HG03432 (cell line): ENCODE results near the gene MEGF8.

Experiments used
- ATAC-seq: cut with Tn5 transposase; IDR thresholded peaks from one replicate; pipeline ENCODE4 v1.9.1; 2021; ENCODE audit warnings: mild to moderate bottlenecking, moderate library complexity; ENCODE audit not compliant: unreplicated experiment

The MEGF8 gene

DNA sequence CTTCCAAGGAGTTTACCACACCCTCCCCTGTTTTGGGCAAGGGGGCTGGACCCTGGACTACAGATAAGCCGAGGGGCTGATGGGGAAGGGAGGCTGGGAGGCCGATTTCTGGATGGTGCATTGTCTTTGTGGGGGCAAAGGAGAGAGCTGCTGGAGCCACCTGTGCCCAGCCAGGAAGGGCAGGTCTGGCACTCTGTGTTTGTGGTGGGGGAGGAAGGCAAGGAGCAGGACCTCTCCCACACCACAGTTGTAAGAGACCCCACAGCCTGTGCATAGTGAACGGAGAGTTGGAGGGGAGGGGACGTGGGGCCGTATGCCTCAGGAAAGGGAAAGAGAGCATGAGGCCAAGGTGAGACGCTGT lies 39.5 kb upstream of the MEGF8 start:
- ATAC-seq, result no peak

- no peak for ATAC-seq
Measured at GRCh38 chr19:42286349-42287016, 39.0 kb upstream of the MEGF8 start.

DNA sequence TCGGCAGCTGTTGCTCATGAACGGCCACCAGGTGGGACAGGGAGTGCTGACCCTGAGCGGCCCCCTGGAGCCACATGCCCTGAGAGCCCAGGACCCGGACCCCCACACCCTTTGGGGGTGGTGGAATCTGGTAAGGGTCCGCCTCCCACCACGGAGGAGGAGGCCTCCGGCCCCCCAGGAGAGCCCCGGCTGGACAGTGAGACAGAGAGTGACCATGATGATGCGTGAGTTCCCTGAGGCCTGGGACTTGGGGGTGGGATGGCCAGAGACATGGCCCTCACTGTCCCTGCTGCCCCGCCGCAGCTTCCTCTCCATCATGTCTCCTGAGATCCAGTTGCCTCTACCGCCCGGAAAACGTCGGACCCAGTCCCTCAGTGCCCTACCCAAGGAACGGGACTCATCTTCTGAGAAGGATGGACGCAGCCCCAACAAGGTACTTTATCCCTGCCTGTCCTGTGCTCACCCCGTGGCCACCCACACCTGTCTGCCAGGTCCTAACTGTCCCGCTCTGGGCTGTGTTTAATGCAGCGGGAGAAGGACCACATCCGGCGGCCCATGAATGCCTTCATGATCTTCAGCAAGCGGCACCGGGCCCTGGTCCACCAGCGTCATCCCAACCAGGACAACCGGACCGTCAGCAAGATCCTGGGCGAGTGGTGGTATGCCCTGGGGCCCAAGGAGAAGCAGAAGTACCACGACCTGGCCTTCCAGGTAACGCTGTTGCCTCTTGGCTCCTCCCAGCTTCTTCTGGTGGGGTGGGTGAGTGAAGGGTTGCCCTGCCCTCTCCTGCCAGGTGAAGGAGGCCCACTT lies 38.2 kb upstream of the MEGF8 start:
- ATAC-seq, result no peak

DNA sequence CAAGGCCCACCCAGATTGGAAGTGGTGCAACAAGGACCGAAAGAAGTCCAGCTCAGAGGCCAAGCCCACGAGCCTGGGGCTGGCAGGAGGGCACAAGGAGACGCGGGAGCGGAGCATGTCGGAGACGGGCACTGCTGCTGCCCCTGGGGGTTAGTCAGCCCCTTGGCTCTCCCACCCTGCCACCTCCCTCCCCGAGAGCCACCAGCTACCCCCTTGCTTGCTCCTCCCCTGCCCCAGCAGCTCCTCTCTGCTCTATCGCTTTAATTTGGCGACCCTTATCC lies 37.7 kb upstream of the MEGF8 start:
- no peak for ATAC-seq

- ATAC-seq, result no peak
Measured at GRCh38 chr19:42288387-42288786, 37.0 kb upstream of the MEGF8 start.

GRCh38 chr19:42288881-42289555 lies 36.4 kb upstream of the MEGF8 start:
- ATAC-seq, result no peak

DNA sequence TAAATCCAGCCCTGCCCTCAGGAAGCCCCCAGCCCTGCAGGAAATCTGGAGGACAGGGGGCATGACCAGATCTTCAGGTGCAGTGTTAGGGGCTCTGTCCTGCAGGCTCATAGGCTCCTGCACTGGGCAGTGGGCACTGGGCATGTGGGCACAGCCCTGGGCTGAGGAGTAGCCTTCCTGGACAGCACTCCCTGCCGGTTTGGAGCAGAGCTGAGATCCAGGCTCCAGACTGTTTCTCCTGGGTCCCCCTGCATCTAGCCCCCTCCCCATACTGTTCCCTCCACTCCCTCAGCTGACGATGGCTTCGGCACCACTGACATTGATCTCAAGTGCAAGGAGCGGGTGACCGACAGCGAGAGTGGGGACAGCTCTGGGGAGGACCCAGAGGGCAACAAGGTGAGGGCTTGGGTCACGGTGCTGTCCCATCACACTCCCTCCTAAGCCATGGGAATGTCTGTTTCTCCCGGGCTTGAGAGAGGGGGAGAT lies 35.8 kb upstream of the MEGF8 start:
- no peak for ATAC-seq

DNA sequence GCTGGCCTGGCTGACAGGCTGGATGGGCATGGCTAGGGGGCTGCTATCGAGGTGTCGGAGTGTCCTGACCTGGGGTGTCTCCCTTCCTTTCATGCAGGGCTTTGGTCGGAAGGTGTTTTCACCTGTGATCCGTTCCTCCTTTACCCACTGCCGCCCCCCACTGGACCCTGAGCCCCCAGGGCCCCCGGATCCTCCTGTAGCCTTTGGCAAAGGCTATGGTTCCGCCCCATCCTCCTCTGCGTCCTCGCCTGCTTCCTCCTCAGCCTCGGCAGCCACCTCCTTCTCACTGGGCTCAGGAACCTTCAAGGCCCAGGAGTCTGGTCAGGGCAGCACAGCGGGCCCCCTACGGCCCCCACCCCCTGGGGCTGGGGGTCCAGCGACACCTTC lies 35.3 kb upstream of the MEGF8 start:
- no peak for ATAC-seq

GRCh38 chr19:42290523-42291434 lies 34.7 kb upstream of the MEGF8 start:
- no peak for ATAC-seq

GRCh38 chr19:42291435-42291810 lies 34.0 kb upstream of the MEGF8 start:
- ATAC-seq, result no peak

- no peak for ATAC-seq
Measured at GRCh38 chr19:42292042-42292960, 33.1 kb upstream of the MEGF8 start.

- no peak for ATAC-seq
Measured at GRCh38 chr19:42292963-42293362, 32.5 kb upstream of the MEGF8 start.

GRCh38 chr19:42293540-42293939 lies 31.9 kb upstream of the MEGF8 start:
- no peak for ATAC-seq

- no peak for ATAC-seq
Measured at GRCh38 chr19:42293948-42294347, 31.5 kb upstream of the MEGF8 start.

GRCh38 chr19:42294471-42295137 lies 30.8 kb upstream of the MEGF8 start:
- ATAC-seq, result no peak

DNA sequence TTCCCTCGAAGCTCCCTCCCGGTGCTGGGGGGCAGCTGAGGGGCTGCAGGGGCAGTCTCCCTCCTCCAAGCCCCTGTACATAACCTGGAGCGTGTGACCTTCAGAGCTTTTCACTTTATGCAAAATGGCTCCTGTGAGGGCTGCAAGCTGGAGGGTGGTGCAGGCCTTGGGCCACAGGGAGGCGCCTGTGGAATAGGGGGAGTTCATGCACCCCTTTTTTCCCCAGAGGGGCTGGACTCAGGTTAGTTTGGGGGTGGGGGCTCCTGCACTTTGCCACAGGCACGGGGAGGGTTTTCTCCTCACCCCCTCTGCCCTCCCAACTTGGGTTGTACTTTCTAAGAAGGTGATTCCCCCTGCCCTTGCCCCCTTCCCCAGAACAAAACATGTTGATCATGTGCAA lies 30.1 kb upstream of the MEGF8 start:
- no peak for ATAC-seq

- no peak for ATAC-seq
Measured at GRCh38 chr19:42295831-42296525, 29.5 kb upstream of the MEGF8 start.

- ATAC-seq, result no peak
Measured at GRCh38 chr19:42297039-42297438, 28.4 kb upstream of the MEGF8 start.

GRCh38 chr19:42301646-42302203 lies 23.7 kb upstream of the MEGF8 start, which contains the start of gene PRR19:
TSS of gene PRR19 (plus strand) at chr19:42302132. CDS start at chr19:42309585, 7,453 bp downstream.
- no peak for ATAC-seq
